Measurements from ENCODE around the gene CACNG3.
"Not testable (repeated sequence)": the region's sequence is repeated elsewhere in the genome, so short reads cannot be mapped to it uniquely, and the experiment has no call there.

CACNG3 gene

DNA sequence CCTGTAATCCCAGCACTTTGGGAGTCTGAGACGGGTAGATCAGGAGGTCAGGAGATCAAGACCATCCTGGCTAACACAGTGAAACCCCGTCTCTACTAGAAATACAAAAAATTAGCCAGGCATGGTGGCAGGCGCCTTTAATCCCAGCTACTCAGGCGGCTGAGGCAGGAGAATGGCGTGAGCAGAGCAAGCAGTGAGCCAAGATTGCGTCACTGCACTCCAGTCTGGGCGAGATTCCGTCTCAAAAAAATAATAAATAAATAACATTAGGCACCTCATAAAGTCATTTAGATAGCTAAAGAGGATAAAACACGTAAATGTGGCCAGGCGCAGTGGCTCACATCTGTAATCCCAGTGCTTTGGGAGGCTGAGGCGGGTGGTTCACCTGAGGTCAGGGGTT lies 87.7 kb downstream of the CACNG3 start:
- DNase-seq, result not testable (repeated sequence)

DNA sequence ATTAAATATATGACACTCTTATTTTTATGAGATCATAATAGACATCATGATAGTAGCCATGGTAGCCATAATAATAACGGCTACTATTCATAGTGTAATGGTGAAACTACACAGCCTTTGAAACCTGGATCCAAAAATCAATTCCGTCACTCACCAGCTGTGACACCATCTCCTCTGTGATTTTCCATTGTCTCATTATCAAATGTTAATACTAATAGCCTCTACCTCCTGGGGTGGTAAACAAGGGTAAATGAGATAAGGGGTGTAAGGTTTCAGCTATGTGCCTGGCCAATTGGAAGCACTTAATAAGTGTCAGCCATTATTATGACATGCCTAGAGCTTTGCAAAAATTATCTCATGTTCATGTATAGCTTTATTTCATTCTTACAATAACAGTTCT lies 88.6 kb downstream of the CACNG3 start:
- no peak for DNase-seq

DNA sequence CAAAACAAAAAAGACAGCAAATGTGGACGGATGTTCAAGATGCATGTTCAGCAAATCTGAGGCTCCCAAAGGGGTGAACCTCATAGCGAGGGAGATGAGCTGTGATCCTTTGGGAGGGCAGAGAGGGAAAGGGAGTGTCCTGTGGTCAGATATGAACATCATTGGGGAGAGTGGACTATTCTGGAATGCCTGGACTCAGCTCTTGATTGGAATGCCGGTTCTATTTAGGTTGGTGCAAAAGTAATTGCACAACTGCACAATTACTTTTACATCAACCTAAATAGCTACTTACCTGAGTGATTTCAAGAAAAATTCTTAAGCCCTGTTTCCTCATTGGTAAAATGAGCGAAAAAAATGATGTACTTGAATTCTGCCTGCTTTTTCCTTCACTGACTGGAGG lies 89.6 kb downstream of the CACNG3 start:
- no peak for DNase-seq

DNA sequence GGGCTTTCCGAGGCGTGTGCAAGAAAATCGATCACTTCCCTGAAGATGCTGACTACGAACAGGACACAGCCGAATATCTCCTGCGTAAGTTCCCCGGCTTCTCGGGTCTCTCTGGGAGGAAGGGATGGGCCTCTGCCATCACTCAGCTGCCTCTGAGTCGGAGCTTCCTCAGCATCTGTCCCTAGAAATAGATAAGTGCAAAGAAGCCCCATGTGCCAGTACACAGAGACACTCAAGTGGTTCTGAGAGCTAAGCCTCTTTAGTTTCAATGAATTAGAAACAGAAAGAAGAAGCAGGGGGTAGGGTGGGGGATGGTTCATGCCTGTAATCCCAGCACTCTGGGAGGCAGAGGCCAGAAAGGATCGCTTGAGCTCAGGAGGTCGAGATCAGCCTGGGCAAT lies 90.6 kb downstream of the CACNG3 start:
- no peak for DNase-seq

DNA sequence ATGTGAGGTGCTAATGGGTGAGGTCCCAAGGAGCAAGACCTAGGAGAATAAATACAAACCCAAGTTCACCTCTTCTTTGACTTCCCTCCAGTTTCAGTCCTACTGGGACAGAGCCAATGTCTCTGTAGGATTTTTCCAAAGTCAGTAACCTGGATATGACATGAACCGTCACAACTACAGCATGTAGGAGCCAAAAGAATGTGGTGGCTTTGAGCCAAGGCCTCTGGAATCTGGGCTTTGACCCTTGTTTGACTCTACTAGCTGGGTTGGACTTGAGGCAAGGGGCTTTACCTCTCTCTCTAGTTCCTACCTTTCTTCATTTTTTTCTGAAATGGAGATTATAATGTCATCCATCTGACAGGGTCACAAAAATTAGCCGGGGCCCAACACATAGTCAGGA lies 91.4 kb downstream of the CACNG3 start:
- DNase-seq, result no peak

DNA sequence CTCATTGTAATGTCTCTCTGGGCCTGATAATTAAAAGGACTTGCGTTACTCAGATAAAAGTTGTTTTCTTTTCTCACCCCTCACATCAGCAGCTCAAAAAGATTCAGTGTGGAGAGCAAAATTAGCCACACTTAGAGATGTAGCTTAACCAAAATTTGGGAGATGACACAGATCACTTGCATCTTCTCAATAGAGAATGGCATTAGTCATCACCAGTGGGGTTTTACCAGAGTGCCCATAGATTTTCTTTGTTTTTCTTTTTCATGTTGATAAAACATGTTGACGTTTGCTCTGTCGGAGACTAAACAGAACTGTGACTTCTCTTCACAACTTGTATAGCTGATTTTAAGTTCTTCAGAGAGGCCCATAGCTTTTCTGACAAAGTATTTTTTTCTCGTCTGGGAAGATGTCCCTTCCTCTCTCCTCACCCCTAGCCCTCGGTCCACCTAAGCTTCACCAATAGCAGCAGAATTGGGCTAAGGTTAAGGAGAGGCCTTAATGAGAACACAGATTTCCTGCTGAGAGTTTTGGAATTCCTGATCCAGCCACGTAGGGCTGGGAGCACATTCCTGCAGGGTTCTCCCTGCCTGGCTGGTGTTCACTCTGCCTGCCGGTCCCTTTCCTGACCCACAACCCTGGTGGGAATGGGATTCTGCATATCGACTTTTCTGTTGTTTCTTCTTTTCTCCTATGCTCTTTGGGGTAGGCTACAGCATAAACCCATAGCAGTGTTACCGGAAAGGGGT lies 92.6 kb downstream of the CACNG3 start:
- no peak for DNase-seq

DNA sequence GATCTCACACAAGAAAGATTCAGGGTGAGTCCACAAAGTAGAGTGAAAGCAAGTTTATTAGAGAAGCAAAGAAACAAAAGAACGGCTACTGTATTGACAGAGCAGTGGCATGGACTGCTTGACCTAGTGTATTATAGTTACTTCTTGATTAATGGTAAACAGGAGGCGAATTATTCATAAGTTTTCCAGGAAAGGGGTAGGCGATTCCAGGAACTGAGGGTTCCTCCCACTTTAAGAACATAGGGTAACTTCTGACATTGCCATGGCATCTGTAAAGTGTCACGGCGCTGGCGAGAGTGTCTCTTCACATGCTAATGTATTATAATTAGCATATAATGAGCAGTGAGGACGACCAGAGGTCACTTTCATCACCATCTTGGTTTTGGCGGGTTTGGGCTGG lies 93.2 kb downstream of the CACNG3 start:
- DNase-seq, result no peak

DNA sequence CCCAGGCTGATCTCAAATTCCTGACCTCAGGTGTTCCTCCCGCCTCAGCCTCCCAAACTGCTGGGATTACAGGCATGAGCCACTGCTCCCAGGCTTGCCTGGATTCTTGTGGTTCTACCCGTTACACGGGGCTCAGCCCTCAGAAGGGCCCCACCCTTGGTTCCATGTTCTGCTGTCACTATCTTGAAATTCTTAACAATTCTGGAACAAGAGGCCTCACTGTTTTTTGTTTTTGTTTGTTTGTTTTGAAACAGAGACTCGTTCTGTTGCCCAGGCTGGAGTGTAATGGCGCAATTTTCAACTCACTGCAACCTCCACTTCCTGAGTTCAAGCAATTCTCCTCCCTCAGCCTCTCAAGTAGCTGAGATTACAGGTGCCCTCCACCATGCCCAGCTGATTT lies 96.6 kb downstream of the CACNG3 start:
- no peak for DNase-seq

DNA sequence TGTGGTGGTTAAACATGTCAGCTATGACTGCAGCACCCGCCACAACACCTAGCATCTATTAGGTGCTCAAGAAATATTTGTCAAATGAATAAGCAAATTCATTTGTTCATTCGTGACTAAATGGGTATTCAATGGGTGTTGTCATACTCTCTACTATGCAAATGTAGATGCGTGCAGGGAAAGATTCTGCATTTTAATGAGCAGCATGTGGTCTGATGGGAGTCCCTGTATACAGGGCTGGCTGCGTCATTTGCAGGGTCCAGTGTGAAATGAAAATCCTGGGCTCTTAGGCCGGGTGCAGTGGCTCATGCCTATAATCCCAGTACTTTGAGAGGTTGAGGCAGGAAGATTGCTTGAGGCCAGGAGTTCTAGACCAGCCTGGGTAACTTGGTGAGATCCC lies 97.5 kb downstream of the CACNG3 start:
- DNase-seq, result no peak

DNA sequence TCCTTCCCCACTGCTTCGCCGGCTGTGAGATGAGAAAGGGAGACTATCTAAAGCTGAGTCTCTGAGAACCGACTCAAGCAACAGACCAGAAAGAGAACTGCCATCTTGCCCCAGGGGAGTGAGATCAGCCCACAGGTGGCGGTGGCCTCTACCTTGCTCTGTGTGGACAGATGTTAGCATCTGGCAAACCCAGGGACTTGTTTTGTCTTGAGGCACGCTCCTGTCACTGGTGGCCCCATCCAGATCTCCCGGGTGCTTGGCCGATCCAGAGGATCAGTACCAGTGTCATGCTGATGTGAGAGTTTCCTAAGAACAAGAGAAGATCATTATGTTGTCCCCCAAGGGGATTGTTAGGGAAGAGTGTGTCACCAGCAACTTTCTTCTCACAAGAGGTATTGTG lies 101.4 kb downstream of the CACNG3 start:
- DNase-seq, result no peak

DNA sequence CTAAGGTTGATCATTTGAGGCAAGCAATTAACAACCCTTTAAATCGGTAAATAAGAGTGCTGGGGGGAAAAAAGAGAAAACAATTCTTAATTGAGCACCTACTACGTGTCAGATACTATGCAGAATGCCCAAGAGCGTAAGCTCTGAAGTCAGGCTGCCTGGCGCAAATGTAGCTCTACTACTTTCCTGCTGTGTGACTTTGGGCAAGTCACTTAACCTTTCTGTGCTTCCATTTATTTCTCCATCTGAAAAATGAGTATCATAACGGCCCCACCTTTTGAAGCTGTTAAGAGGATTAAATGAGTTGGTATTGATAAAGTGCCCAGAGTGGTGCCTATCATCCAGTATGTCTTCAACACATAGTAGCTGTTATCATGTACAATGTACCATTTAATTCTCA lies 102.0 kb downstream of the CACNG3 start:
- DNase-seq, result no peak

DNA sequence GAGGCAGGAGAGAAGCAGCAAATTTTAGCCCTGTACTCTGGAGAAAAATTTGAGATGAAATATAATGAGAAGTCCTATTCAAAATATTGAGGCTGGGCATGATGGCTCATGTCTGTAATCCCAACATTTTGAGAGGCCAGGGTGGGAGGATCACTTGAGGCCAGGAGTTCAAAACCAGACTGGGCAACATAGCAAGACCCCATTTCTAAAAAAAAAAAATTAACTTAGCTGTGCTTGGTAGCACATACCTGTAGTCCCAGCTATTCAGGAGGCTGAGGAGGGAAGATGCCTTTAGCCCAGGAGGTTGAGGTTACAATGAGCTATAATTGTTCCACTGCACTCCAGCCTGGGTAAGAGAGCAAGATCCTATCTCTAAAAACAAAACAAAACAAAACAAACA lies 103.4 kb downstream of the CACNG3 start:
- no peak for DNase-seq

DNA sequence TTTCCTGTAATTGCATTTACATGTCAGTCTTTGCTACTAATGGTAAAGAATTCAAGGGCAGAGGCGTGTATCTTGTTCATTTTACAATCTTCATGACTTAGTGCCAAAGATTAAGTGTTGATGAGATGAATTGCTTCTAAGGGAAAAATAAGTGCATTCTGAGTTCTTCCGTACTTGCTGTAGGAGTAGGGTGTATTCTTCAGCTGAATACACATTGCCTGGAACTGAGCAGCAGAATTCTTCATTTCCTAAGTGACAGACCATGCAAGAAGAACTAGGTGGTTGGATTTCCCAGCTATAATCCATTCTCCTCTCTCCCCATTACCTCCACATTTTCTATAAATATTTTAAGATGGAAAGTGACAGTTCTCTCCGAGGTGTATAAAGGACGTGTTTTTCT lies 104.8 kb downstream of the CACNG3 start:
- DNase-seq, result no peak

DNA sequence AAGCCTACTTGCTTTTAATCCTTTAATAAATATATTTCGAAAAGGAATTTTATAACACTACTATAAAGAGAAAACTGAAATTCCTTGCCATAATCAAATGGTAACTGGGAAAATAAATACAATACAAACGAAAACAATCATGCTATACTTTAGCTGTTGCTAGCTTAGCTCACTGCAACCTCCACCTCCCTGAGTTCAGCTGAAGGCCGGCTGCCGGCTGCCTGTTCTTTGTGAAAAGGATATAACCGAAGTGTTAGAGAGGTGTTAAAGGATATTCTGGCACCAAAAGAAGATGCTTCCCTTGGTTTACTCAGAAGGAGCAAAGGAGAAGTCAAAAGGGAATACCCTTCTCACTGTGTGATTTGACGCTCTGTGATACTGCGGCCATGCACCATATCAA lies 108.5 kb downstream of the CACNG3 start:
- no peak for DNase-seq

DNA sequence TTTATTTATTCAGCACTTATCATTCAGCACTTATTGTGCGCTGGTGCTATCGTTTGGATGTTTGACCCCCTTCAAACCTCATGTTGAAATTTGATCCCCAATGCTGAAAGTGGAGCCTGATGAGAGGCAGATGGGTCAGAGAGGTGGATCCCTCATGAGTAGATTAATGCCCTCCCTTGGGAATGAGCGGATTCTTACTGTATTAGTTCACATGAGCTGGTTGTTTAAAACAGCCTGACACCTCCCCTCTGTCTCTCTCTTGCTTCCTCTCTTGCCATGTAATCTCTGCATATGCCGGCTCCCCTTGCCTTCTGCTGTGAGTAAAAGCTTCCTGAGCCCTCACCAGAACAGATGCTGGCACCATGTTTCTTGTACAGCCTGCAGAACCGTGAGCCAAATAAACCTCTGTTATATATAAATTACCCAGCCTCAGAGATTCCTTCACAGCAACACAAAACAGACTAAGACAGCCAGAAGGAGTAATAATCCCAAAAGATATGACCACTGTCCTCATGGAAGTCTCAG lies 111.1 kb downstream of the CACNG3 start:
- DNase-seq, result no peak

DNA sequence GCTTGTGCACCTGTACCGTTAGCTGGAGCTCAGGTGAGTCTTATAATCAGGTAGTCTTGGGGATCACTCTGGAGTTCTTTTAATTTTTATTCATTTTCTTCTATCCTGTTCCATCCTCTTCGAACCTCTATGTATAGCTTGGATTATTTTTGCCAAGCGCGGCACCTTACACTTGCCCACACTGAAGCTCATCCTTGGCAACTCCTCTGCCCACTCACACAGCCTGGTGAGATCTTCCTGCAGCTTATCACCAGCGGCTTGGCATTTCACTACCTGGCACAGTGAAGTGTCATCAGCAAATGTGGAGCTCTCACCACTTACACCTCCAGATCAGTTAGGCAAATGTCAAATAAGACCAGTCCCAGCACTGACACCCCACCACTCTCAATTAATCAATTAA lies 116.7 kb downstream of the CACNG3 start:
- DNase-seq, result no peak

DNA sequence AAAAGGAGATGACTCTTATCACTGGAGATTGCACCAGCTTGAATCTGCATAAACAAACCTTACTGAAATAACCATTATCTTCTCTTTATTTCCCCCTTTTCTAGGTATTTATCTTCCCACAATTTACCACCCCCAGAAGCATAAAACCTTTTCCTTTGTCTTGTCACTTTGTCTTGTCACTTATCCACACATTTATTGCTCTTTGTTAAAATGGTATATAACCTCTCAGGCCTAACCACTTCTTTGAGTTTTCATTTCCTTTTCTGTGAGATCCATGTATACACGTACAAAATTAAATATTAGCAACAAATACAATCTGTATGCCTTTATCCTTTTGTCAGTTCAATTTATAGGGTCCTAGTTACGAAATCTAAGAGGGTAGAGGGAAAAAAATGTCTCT lies 122.9 kb downstream of the CACNG3 start:
- no peak for DNase-seq

DNA sequence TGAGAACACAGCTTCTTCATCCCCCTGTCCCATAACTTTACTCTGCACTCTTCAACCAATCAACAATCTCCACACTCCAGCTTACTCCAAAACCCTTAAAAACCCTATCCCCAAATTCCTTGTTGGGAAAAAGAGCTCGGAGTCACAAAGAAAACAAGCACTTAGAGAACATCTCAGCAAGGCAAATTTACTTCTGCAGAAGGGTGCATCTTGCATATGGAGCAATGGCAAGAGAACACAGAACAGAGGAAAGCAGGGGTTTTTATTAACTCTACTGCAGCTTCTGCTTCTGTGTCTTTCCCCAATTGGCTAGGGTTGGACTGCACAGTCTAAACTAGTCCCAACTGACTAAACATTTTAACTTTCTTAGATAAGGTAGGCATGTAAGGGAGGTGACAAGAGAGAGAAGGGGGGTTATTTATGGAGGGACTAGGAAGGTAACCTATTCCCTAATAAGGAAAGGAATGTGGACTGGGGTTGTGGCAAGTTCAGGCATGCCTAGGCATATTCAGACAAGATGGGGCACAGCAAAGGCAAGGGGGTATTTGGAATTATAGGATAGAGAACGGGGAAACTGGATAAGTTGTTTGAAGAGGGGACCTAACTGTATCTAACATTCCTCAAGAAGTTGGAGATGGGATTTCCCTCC lies 125.5 kb downstream of the CACNG3 start:
- DNase-seq, result no peak

DNA sequence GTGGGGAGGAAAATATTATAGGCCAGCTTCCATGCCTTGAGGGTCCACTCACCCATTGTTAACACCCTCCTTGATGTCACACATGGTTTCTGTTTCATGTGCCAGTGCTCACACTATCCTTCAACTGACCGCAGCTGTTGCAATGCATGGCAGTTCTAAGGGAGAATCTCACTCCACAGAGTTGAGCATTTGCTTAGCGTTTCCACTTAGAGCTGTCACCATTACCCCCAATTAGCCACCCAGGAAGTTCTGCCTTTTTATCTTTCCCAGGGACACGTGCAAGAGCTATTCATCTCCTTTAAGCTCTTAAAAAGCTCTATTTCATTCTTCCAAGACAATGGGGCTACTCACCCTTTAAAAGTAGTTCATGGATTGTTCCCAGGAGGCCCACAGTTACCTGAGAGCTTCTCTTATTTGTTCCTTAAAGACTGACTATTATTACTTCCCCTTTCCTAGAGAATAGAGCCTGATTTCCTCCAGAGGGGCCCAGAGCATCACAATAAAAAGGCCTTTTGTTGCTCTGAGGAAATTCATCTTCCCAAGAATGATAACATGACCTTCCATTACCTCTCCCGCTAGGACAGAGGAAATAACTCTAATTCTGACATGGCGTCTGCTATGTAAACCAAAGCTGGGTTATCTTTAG lies 126.8 kb downstream of the CACNG3 start:
- no peak for DNase-seq

DNA sequence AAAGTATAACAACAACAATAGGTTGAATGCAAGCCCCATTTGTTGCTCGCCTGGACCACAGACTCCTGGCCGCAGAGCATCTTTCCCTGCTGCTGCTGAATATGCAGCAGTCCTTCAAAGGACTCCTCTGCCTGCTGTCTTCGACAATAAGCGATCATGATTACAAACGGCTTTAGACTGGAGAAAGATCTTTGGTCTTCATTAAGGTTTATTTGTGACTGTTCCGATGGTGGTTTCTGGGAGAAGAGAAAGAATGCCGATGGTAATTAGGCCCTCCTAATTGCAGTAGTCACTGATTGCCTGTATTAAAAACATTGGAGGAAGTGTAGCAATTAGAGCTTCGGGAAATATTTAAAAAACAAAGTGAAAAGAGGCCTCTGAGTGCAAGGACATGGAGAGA lies 138.2 kb downstream of the CACNG3 start:
- DNase-seq, result no peak

DNA sequence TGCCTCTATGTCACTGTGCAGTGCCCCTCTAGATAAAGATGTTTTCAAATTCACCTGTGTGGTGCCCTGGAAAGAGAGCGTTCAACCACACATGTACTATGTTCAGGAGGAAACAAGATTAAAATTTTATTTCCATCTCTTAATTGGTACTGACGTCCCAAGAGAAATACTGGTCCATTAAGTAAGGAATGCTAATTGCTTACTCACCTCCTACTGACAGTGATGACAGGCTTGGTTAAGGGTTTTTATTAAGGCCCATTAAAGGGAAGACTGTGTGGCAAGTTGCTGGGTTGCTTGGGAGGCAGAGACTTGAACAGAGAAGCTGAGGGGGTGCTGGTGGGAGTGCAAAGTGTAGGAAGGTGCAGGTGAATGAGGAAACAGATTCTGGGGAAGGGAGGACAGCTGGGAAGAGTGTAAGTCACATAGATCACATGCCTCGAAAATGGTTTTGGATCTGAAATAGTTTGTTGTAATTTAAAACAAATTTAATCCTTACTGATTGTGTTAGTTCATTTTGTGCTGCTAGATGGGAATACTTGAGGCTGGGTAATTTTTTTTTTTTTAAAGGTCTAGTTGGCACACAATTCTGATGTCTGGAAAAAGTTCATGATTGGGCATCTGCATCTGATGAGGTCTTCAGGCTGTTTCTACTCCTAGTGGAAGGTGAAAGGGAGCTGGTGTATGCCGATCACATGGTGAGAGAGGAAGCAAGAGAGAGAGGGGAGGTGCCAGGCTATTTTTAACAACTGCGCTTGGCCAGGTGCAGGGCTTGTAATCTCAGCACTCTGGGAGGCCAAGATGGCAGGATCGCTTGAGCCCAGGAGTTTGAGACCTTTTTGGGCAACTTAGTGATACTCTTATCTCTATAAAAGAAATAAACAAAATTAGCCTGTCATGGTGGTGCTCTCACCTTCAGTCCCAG lies 140.5 kb downstream of the CACNG3 start:
- DNase-seq, result no peak

DNA sequence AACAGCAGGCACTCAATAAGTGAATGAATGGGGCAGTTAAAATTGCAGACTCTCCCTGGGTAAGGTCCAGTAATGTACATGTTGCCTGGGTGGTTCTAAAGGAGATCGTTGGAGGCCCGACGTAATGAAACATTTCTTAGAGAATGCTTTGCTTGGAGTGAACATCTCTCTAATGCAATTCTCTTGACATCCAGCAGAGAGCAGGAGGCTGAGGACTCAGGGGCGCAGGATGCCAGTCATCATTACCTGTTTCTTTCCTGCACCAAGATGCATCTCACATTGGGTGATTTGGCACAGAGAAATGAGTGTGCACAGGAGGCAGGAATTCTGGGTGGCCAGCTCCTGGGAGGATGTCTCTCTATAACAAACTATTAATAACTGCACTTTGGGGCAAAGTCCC lies 152.9 kb downstream of the CACNG3 start:
- DNase-seq, result no peak

All from GF-D8 (cell line).